HCT116 (cell line): Measurements from ENCODE around the gene MYH15. TPM values are rescaled to one million over a fixed set of nuclear protein-coding genes. Genes with fewer than 3 reads are reported as not detected.

Experiments used
- ATAC-seq: fragments of 200-7000 bp; cut with Tn5 transposase; 2 replicates; pipeline ENCODE4 v1.9.1; 2020; ENCODE audit warnings: mild to moderate bottlenecking, moderate library complexity
- BruUV-seq: library from RNA; stranded (reverse); fragments of 400-500 nt; replicated peaks from 2 replicates; lab custom pipeline; 2021; lab: Mats Ljungman, UMichigan
- CTCF ChIA-PET: fragments of 300-600 bp; sonication (Branson Sonifier 250); formaldehyde crosslinking; loops from one replicate; lab custom pipeline; 2021; ENCODE audit warnings: antibody characterized with exemption; lab: Charles Lee
- POLR2A ChIA-PET: fragments of 300-600, 350-600 bp; sonication (Branson Sonifier 250); formaldehyde crosslinking; loops from one replicate; lab custom pipeline; 2021; ENCODE audit warnings: antibody characterized with exemption; lab: Charles Lee
- RAD21 ChIA-PET, 2 experiments: fragments of 300-600 bp; sonication (Branson Sonifier 250); formaldehyde crosslinking; loops; one replicate each; lab custom pipeline; 2023; ENCODE audit warnings: low total read pairs in 2 of 2; ENCODE audit not compliant: uncharacterized antibody in 2 of 2, unreplicated experiment in 2 of 2, low non-redundant PET in 1 of 2; lab: Charles Lee
- DNase-seq: peaks from one replicate; pipeline ENCODE4 v3.0.0-alpha.2; 2010; ENCODE audit warnings: low read depth, low spot score
- H2AFZ ChIP-seq: fragments of 200-600 bp; shearing (Covaris generic), sonication (generic); 2 replicates; pipeline ENCODE4 v1.6.1; 2017; ENCODE audit warnings: low read depth, mixed run types, mixed read lengths, antibody characterized with exemption, low read length; ENCODE audit not compliant: poor library complexity, severe bottlenecking
- H3K27ac ChIP-seq: 2 replicates; pipeline ENCODE4 v1.5.1; 2012; ENCODE audit warnings: low read depth, low read length
- H3K27me3 ChIP-seq: fragments of 200-600 bp; sonication (generic); 2 replicates; pipeline ENCODE4 v1.6.1; 2016; ENCODE audit warnings: mixed run types, low read length, mixed read lengths; ENCODE audit not compliant: insufficient read depth
- H3K36me3 ChIP-seq, 2 experiments: fragments of 200-500 bp in 1 of 2; fragments of 200-600 bp in 1 of 2; sonication (Bioruptor generic) in 1 of 2; sonication (generic) in 1 of 2; 2 replicates each; pipeline versions ENCODE4 v1.5.1 to v1.6.1; 2014 to 2016; ENCODE audit warnings: low read length in 2 of 2, inconsistent platforms in 1 of 2, mixed read lengths in 1 of 2, mixed run types in 1 of 2; ENCODE audit not compliant: insufficient read depth in 2 of 2, control insufficient read depth in 1 of 2
- H3K4me1 ChIP-seq, 2 experiments: fragments of 200-600 bp in 1 of 2; sonication (generic) in 1 of 2; 2 replicates each; pipeline versions ENCODE4 v1.5.1 to v1.6.1; 2012 to 2017; ENCODE audit warnings: low read length in 2 of 2, inconsistent platforms in 1 of 2, mild to moderate bottlenecking in 1 of 2, mixed read lengths in 1 of 2, mixed run types in 1 of 2, moderate library complexity in 1 of 2; ENCODE audit not compliant: insufficient read depth in 2 of 2, control insufficient read depth in 1 of 2
- H3K4me2 ChIP-seq: fragments of 200-600 bp; sonication (generic); 2 replicates; pipeline ENCODE4 v1.6.1; 2017; ENCODE audit warnings: mixed run types, low read length, mixed read lengths
- H3K4me3 ChIP-seq, 2 experiments: fragments of 200-600 bp in 1 of 2; sonication (generic) in 1 of 2; replicated peaks in 1 of 2; 2 replicates each; pipeline ENCODE4 v1.5.1; 2011 to 2016; ENCODE audit warnings: low read length in 2 of 2, control low read depth in 1 of 2, low read depth in 1 of 2, mild to moderate bottlenecking in 1 of 2, mixed read lengths in 1 of 2, mixed run types in 1 of 2
- H3K79me2 ChIP-seq: fragments of 200-600 bp; sonication (generic); 2 replicates; pipeline ENCODE4 v1.6.1; 2017; ENCODE audit warnings: mild to moderate bottlenecking, mixed run types, low read length, moderate library complexity, mixed read lengths; ENCODE audit not compliant: insufficient read depth
- H3K9ac ChIP-seq: fragments of 200-600 bp; sonication (generic); 2 replicates; pipeline ENCODE4 v1.6.1; 2016; ENCODE audit warnings: low read length, mixed read lengths
- H3K9me2 ChIP-seq: fragments of 200-600 bp; sonication (generic), shearing (Covaris generic); 2 replicates; pipeline ENCODE4 v1.6.1; 2017; ENCODE audit warnings: mixed run types, mild to moderate bottlenecking, moderate library complexity; ENCODE audit not compliant: insufficient read depth
- H3K9me3 ChIP-seq, 2 experiments: fragments of 200-500 bp in 1 of 2; fragments of 200-600 bp in 1 of 2; sonication (Bioruptor generic) in 1 of 2; sonication (generic) in 1 of 2; 2 replicates each; pipeline ENCODE4 v1.6.1; 2014 to 2017; ENCODE audit warnings: low read length in 2 of 2, mixed read lengths in 2 of 2, inconsistent platforms in 1 of 2, low read depth in 1 of 2, mild to moderate bottlenecking in 1 of 2, mixed run types in 1 of 2, moderate library complexity in 1 of 2; ENCODE audit not compliant: control insufficient read depth in 1 of 2, insufficient read depth in 1 of 2
- H4K20me1 ChIP-seq: fragments of 200-600 bp; sonication (generic), shearing (Covaris generic); 2 replicates; pipeline ENCODE4 v1.6.1; 2017; ENCODE audit warnings: mixed run types, mild to moderate bottlenecking, moderate library complexity; ENCODE audit not compliant: insufficient read depth
- EGR1 ChIP-seq: IDR thresholded peaks from 2 replicates; pipeline ENCODE4 v1.6.1; 2012; ENCODE audit warnings: low read depth
- ELF1 ChIP-seq: IDR thresholded peaks from 2 replicates; pipeline ENCODE4 v1.6.1; 2012; ENCODE audit warnings: low read depth, borderline replicate concordance
- EZH2 ChIP-seq: fragments of 200-600 bp; sonication (generic); IDR thresholded peaks from 2 replicates; pipeline ENCODE4 v1.6.1; 2017; ENCODE audit warnings: antibody characterized with exemption, mixed run types
- EZH2phosphoT487 ChIP-seq: fragments of 200-600 bp; IDR thresholded peaks from 2 replicates; pipeline ENCODE4 v1.6.1; 2018; ENCODE audit warnings: antibody characterized with exemption, borderline replicate concordance
- FOSL1 ChIP-seq: IDR thresholded peaks from 2 replicates; pipeline ENCODE4 v1.6.1; 2012; ENCODE audit warnings: low read depth
- JUND ChIP-seq: IDR thresholded peaks from 2 replicates; pipeline ENCODE4 v1.6.1; 2012
- POLR2A ChIP-seq: IDR thresholded peaks from 2 replicates; pipeline ENCODE4 v1.7.0; 2011; ENCODE audit warnings: borderline replicate concordance; ENCODE audit not compliant: insufficient read depth, insufficient read length; ENCODE audit errors: extremely low read depth
- POLR2AphosphoS5 ChIP-seq: IDR thresholded peaks from 2 replicates; pipeline ENCODE4 v1.6.1; 2011; ENCODE audit warnings: mild to moderate bottlenecking, low read depth, low read length, moderate library complexity
- RAD21 ChIP-seq: IDR thresholded peaks from 2 replicates; pipeline ENCODE4 v1.6.1; 2012; ENCODE audit warnings: low read depth, mild to moderate bottlenecking
- SIN3A ChIP-seq: IDR thresholded peaks from 2 replicates; pipeline ENCODE4 v1.6.1; 2012; ENCODE audit warnings: low read depth
- TCF7L2 ChIP-seq: IDR thresholded peaks from 2 replicates; pipeline ENCODE4 v1.7.0; 2011; ENCODE audit warnings: borderline replicate concordance, inconsistent platforms; ENCODE audit not compliant: insufficient read depth, insufficient read length; ENCODE audit errors: extremely low read depth
- ZNF274 ChIP-seq: fragments of 200-500 bp; sonication (Bioruptor generic); IDR thresholded peaks from 2 replicates; pipeline ENCODE4 v1.6.1; 2014; ENCODE audit warnings: mild to moderate bottlenecking, low read depth, low read length, inconsistent platforms
- intact Hi-C: fragments of 100-400 bp; cut with micrococcal nuclease; formaldehyde crosslinking; loops from 2 replicates; pipeline ENCODE4 v1.10.0; 2022
- total RNA-seq: library from RNA; stranded (reverse); gene quantifications from one replicate; pipeline ENCODE4 v1.2.1, GENCODE V29; 2021; ENCODE audit not compliant: unreplicated experiment
- TF ChIP-seq, protein P1 (sequence below): IDR thresholded peaks from 2 replicates; pipeline ENCODE4 v1.6.1; 2012; ENCODE audit warnings: low read depth
- TF ChIP-seq, protein P2 (sequence below), 3 experiments: fragments of 200-600 bp in 1 of 3; sonication (generic) in 1 of 3; IDR thresholded peaks in 2 of 3; conservative IDR thresholded peaks in 1 of 3; 2 replicates each; pipeline ENCODE4 v1.5.1; 2012 to 2017; ENCODE audit warnings: low read depth in 2 of 3, low read length in 2 of 3, antibody characterized with exemption in 1 of 3, borderline replicate concordance in 1 of 3, control low read depth in 1 of 3, mild to moderate bottlenecking in 1 of 3, mixed read lengths in 1 of 3, mixed run types in 1 of 3, moderate library complexity in 1 of 3; ENCODE audit not compliant: insufficient read depth in 1 of 3
- TF ChIP-seq, protein P3 (sequence below): IDR thresholded peaks from 2 replicates; pipeline ENCODE4 v1.6.1; 2012
- TF ChIP-seq, protein P4 (sequence below): IDR thresholded peaks from 2 replicates; pipeline ENCODE4 v1.6.1; 2011; ENCODE audit warnings: mild to moderate bottlenecking, low read length, moderate library complexity; ENCODE audit not compliant: insufficient replicate concordance; ENCODE audit errors: extremely low read depth

MYH15 gene
- total RNA-seq, 1 experiment from 2014 or later = 11.2 TPM

DNA sequence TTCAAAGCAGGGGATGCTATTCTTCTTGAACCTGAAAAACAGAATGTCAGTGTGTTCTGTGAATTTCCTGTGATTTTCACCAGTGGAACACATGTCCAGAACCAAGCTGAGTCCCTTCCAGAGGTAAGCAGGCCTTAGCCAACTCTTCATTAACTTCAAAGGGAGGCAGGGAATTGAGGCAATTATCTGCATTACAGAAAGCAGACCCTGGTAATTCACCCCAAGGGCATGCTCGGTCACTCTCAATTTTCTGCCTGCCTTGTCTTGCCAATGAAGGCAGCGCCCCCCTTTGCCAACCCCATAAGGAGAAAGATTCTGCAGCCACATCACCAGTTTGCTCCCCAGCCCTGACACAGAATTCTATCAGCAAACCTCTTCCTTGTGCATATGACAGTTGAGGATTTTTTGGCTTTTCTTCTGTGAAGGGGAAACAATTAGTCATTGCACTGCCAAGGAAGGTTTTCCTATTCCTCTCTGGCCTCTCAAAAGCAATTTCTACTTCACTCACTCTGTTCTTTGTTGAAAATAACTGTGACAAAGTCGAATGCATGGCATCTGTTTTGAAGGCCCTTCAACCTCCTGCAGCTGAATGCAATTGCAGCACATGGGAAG is 128.8 kb downstream of the MYH15 start:
- DNase-seq (no peak), ATAC-seq (no peak)
- Histone ChIP-seq H4K20me1 (no peaks in the 10 kb centered on the region), H3K79me2 (no peaks in the 10 kb centered on the region), H3K9ac (no peak overlapping the region), H3K4me1 (no peaks in the 10 kb centered on the region), H2AFZ (no peak overlapping the region), H3K27me3 (no peaks in the 10 kb centered on the region), H3K27ac (no peak overlapping the region), H3K4me2 (no peak overlapping the region), H3K4me3 (no peak overlapping the region), H3K36me3 (no peaks in the 10 kb centered on the region; a peak in 1 of 4 replicates), H3K9me2 (no peaks in the 10 kb centered on the region), H3K9me3 (no peaks in the 10 kb centered on the region)
- RAD21 ChIA-PET = no interaction called here
- TF ChIP-seq EZH2 (no peak), POLR2A (no peak), TCF7L2 (no peak), ELF1 (no peak), SIN3A (no peak), FOSL1 (no peak), EZH2phosphoT487 (no peak), RAD21 (no peak), ZNF274 (no peak), POLR2AphosphoS5 (no peak), EGR1 (no peak), JUND (no peak)
- TF ChIP-seq, protein P1, sequence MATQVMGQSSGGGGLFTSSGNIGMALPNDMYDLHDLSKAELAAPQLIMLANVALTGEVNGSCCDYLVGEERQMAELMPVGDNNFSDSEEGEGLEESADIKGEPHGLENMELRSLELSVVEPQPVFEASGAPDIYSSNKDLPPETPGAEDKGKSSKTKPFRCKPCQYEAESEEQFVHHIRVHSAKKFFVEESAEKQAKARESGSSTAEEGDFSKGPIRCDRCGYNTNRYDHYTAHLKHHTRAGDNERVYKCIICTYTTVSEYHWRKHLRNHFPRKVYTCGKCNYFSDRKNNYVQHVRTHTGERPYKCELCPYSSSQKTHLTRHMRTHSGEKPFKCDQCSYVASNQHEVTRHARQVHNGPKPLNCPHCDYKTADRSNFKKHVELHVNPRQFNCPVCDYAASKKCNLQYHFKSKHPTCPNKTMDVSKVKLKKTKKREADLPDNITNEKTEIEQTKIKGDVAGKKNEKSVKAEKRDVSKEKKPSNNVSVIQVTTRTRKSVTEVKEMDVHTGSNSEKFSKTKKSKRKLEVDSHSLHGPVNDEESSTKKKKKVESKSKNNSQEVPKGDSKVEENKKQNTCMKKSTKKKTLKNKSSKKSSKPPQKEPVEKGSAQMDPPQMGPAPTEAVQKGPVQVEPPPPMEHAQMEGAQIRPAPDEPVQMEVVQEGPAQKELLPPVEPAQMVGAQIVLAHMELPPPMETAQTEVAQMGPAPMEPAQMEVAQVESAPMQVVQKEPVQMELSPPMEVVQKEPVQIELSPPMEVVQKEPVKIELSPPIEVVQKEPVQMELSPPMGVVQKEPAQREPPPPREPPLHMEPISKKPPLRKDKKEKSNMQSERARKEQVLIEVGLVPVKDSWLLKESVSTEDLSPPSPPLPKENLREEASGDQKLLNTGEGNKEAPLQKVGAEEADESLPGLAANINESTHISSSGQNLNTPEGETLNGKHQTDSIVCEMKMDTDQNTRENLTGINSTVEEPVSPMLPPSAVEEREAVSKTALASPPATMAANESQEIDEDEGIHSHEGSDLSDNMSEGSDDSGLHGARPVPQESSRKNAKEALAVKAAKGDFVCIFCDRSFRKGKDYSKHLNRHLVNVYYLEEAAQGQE = no peak
- TF ChIP-seq, protein P2, sequence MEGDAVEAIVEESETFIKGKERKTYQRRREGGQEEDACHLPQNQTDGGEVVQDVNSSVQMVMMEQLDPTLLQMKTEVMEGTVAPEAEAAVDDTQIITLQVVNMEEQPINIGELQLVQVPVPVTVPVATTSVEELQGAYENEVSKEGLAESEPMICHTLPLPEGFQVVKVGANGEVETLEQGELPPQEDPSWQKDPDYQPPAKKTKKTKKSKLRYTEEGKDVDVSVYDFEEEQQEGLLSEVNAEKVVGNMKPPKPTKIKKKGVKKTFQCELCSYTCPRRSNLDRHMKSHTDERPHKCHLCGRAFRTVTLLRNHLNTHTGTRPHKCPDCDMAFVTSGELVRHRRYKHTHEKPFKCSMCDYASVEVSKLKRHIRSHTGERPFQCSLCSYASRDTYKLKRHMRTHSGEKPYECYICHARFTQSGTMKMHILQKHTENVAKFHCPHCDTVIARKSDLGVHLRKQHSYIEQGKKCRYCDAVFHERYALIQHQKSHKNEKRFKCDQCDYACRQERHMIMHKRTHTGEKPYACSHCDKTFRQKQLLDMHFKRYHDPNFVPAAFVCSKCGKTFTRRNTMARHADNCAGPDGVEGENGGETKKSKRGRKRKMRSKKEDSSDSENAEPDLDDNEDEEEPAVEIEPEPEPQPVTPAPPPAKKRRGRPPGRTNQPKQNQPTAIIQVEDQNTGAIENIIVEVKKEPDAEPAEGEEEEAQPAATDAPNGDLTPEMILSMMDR (IDR thresholded peaks at IDR 0.05 in 2 of 3, conservative IDR thresholded peaks at IDR 0.05 in 1 of 3; ENCODE audit: borderline replicate concordance in 1 of 3, insufficient read depth in 1 of 3, low read depth in 2 of 3, low read length in 2 of 3) = no peak
- TF ChIP-seq, protein P3, sequence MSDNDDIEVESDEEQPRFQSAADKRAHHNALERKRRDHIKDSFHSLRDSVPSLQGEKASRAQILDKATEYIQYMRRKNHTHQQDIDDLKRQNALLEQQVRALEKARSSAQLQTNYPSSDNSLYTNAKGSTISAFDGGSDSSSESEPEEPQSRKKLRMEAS = no peak
- TF ChIP-seq, protein P4, sequence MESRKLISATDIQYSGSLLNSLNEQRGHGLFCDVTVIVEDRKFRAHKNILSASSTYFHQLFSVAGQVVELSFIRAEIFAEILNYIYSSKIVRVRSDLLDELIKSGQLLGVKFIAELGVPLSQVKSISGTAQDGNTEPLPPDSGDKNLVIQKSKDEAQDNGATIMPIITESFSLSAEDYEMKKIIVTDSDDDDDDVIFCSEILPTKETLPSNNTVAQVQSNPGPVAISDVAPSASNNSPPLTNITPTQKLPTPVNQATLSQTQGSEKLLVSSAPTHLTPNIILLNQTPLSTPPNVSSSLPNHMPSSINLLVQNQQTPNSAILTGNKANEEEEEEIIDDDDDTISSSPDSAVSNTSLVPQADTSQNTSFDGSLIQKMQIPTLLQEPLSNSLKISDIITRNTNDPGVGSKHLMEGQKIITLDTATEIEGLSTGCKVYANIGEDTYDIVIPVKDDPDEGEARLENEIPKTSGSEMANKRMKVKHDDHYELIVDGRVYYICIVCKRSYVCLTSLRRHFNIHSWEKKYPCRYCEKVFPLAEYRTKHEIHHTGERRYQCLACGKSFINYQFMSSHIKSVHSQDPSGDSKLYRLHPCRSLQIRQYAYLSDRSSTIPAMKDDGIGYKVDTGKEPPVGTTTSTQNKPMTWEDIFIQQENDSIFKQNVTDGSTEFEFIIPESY = no peak
- CTCF ChIA-PET = no interaction called here
- BruUV-seq = no TSS peak
- intact Hi-C loops = no loop called here
- POLR2A ChIA-PET = no interaction called here
